Muscle of leg (tissue), 11 donors: ENCODE results near the gene IFNG-AS1. TPM values are rescaled to one million over a fixed set of nuclear protein-coding genes. Genes with fewer than 3 reads are reported as not detected.

Experiments
- DNase-seq: peaks from one replicate; pipeline ENCODE4 v3.0.0; 2013
- H3K27ac ChIP-seq: one replicate; pipeline ENCODE4 v1.5.1; 2013; ENCODE audit warnings: mild to moderate bottlenecking, low read length, control low read depth
- H3K27me3 ChIP-seq: one replicate; pipeline ENCODE4 v1.6.1; 2013; ENCODE audit warnings: low read length; ENCODE audit not compliant: control insufficient read depth, insufficient read depth
- H3K36me3 ChIP-seq: one replicate; pipeline ENCODE4 v1.6.1; 2013; ENCODE audit warnings: low read length; ENCODE audit not compliant: control insufficient read depth, insufficient read depth
- H3K4me1 ChIP-seq: one replicate; pipeline ENCODE4 v1.6.1; 2013; ENCODE audit warnings: low read length; ENCODE audit not compliant: control insufficient read depth, insufficient read depth
- H3K4me3 ChIP-seq: one replicate; pipeline ENCODE4 v1.5.1; 2013; ENCODE audit warnings: low read length, control low read depth
- H3K9me3 ChIP-seq: replicated peaks from 2 replicates; pipeline ENCODE4 v1.6.1; 2013; ENCODE audit warnings: low read depth, low read length; ENCODE audit not compliant: control insufficient read depth
- WGBS: methylation state at CpG from one replicate; pipeline ENCODE4 v1.1.5; 2013; ENCODE audit warnings: missing lambda C conversion rate; ENCODE audit not compliant: insufficient coverage; 5-methylcytosine and 5-hydroxymethylcytosine counted together
- polyA plus RNA-seq, 8 donors: library from polyadenylated mRNA; unstranded; fragments of 120-200 nt; gene quantifications; one replicate each; pipeline versions ENCODE4 v1.2.1 to v1.2.3, GENCODE V29; 2013; ENCODE audit warnings: inconsistent platforms in 1 of 8, low replicate concordance in 1 of 8; ENCODE audit not compliant: insufficient read length in 8 of 8, insufficient read depth in 1 of 8
- total RNA-seq: library from RNA; stranded (reverse); fragments of 120-200 nt; gene quantifications from one replicate; pipeline ENCODE4 v1.2.4, GENCODE V29; 2013

IFNG-AS1 gene
- total and polyA plus RNA-seq, 9 donors = 0.12 to 0.80 (median 0.31) TPM; not detected in 1

DNA sequence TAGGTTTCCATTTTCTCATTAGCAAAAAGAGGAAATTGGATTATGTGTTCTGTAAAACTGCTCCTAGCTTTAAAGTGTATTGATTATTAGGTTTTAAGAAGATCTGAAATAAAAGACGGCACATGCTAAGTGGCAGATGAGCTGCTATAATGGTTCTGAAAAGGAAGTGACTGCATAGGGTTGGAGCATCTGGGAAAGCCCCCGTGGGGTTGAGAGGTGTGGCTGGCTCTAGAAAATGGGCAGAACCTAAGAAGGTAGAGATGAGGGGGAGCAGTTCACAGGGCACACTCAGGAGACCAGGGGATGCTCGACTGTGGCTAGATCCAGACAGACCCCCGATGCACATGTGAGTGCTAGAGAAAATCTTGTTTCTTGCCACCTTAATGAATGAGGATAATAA is 1.9 kb downstream of the IFNG-AS1 start:
- Histone ChIP-seq H3K4me1 (no peaks in the 10 kb centered on the region), H3K27ac (no peak overlapping the region), H3K36me3 (no peaks in the 10 kb centered on the region), H3K27me3 (no peaks in the 10 kb centered on the region), H3K4me3 (no peak overlapping the region), H3K9me3 (no peaks in the 10 kb centered on the region)
- WGBS = 73% methylated on average over 4 of the region's 4 CpGs
- no peak for DNase-seq

- H3K27me3 ChIP-seq = no peaks in the 10 kb centered on the region
- no peak overlapping the region for H3K27ac ChIP-seq
- no peaks in the 10 kb centered on the region for H3K4me1 ChIP-seq
- no peaks in the 10 kb centered on the region for H3K9me3 ChIP-seq
- no peaks in the 10 kb centered on the region for H3K36me3 ChIP-seq
- no CpG with 5 or more reads among the region's 2 CpGs for WGBS
- DNase-seq = no peak
- H3K4me3 ChIP-seq = no peak overlapping the region
Observed at GRCh38 chr12:67993143-67993542, 3.9 kb downstream of the IFNG-AS1 start.

GRCh38 chr12:67994046-67994445 is 4.8 kb downstream of the IFNG-AS1 start:
- H3K27ac ChIP-seq = no peak overlapping the region
- H3K4me1 ChIP-seq = no peaks in the 10 kb centered on the region
- no peaks in the 10 kb centered on the region for H3K27me3 ChIP-seq
- DNase-seq = no peak
- H3K9me3 ChIP-seq = no peaks in the 10 kb centered on the region
- WGBS = no CpG with 5 or more reads among the region's 3 CpGs
- H3K4me3 ChIP-seq = no peak overlapping the region
- H3K36me3 ChIP-seq = no peaks in the 10 kb centered on the region

- Histone ChIP-seq H3K27me3 (no peaks in the 10 kb centered on the region), H3K36me3 (no peaks in the 10 kb centered on the region), H3K9me3 (no peaks in the 10 kb centered on the region), H3K27ac (no peak overlapping the region), H3K4me3 (no peak overlapping the region), H3K4me1 (no peaks in the 10 kb centered on the region)
- DNase-seq = no peak
Observed at GRCh38 chr12:67996347-67996746, 7.1 kb downstream of the IFNG-AS1 start.

DNA sequence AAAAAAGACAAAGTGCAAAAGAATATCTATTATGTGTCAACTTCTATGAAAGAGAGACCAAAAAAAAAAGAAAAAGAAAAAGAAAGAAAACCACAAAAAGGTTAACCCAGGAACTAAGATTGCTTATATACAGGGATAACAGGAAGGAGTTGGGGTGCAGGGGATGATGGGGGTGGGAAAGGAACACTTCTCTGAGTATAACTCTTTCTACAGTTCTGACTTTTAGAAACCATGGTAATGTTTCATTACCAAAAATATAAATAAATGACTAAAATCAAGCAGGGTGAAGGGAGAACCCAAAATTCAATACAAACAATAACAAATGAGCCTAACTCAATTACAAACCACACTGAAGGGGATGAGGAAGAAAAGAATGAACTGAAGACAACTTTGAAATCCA is 9.1 kb downstream of the IFNG-AS1 start:
- Histone ChIP-seq H3K9me3 (no peaks in the 10 kb centered on the region), H3K27ac (no peak overlapping the region), H3K27me3 (no peaks in the 10 kb centered on the region), H3K36me3 (no peaks in the 10 kb centered on the region), H3K4me3 (no peak overlapping the region), H3K4me1 (no peaks in the 10 kb centered on the region)
- no peak for DNase-seq

- H3K4me1 ChIP-seq = no peaks in the 10 kb centered on the region
- DNase-seq = no peak
- no peak overlapping the region for H3K4me3 ChIP-seq
- no peaks in the 10 kb centered on the region for H3K36me3 ChIP-seq
- peaks cover 2% of the 10 kb centered on the region for H3K9me3 ChIP-seq
- no peaks in the 10 kb centered on the region for H3K27me3 ChIP-seq
- H3K27ac ChIP-seq = no peak overlapping the region
Observed at GRCh38 chr12:67999244-67999643, 10.0 kb downstream of the IFNG-AS1 start.

- no peak for DNase-seq
- Histone ChIP-seq H3K4me1 (no peaks in the 10 kb centered on the region), H3K27ac (no peak overlapping the region), H3K9me3 (peaks cover 3% of the 10 kb centered on the region), H3K36me3 (no peaks in the 10 kb centered on the region), H3K4me3 (no peak overlapping the region), H3K27me3 (no peaks in the 10 kb centered on the region)
- WGBS = 80% methylated on average over 3 of the region's 11 CpGs
Observed at GRCh38 chr12:68001486-68002466, 12.5 kb downstream of the IFNG-AS1 start.

DNA sequence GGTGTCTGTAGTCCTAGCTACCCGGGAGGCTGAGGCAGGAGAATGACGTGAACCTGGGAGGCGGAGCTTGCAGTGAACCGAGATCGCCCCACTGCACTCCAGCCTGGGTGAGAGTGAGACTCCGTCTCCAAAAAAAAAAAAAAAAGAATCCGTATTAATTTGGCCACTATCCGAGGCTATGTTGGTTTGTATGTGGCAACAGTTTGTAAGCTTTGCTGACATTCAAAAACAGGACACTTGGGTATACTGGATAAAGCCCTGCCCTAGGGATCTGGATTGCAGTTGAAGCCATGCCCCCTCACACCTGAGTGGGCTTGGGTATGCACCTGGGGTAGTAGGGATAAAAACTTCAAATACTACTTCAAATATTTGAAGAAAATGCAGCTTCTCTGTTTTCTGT is 14.5 kb downstream of the IFNG-AS1 start:
- WGBS = 80% methylated on average over 1 of the region's 8 CpGs
- Histone ChIP-seq H3K27me3 (no peaks in the 10 kb centered on the region), H3K36me3 (no peaks in the 10 kb centered on the region), H3K4me3 (no peak overlapping the region), H3K9me3 (peaks cover 3% of the 10 kb centered on the region), H3K27ac (no peak overlapping the region), H3K4me1 (no peaks in the 10 kb centered on the region)
- DNase-seq = no peak

GRCh38 chr12:68007033-68007432 is 17.8 kb downstream of the IFNG-AS1 start:
- no peaks in the 10 kb centered on the region for H3K36me3 ChIP-seq
- H3K9me3 ChIP-seq = peaks cover 3% of the 10 kb centered on the region
- H3K27ac ChIP-seq = no peak overlapping the region
- H3K4me1 ChIP-seq = no peaks in the 10 kb centered on the region
- H3K27me3 ChIP-seq = no peaks in the 10 kb centered on the region
- no peak overlapping the region for H3K4me3 ChIP-seq
- DNase-seq = no peak
- no CpG with 5 or more reads among the region's 1 CpG for WGBS

- Histone ChIP-seq H3K36me3 (no peaks in the 10 kb centered on the region), H3K4me1 (no peaks in the 10 kb centered on the region), H3K27me3 (no peaks in the 10 kb centered on the region), H3K9me3 (peaks cover 3% of the 10 kb centered on the region), H3K4me3 (no peak overlapping the region), H3K27ac (no peak overlapping the region)
- DNase-seq = no peak
Observed at GRCh38 chr12:68007466-68007865, 18.2 kb downstream of the IFNG-AS1 start.
